OCI-LY3 (cell line): ENCODE measurements around the gene GUCD1.
A peak's percentile ranks its signal among the peaks of the same experiment; 100 is the strongest.
"Not testable (repeated sequence)": the region's sequence is repeated elsewhere in the genome, so short reads cannot be mapped to it uniquely, and the experiment has no call there.

ENCODE experiments used
- H2AFZ ChIP-seq: fragments of 200-600, 300-600 bp; shearing (Covaris generic); 2 replicates; pipeline ENCODE4 v1.6.0; 2014; ENCODE audit warnings: antibody characterized with exemption, low read depth, low read length
- H3K27ac ChIP-seq: fragments of 200-600, 300-600 bp; sonication (generic); 2 replicates; pipeline ENCODE4 v1.5.1; 2014; ENCODE audit warnings: mild to moderate bottlenecking, low read length, moderate library complexity, mixed read lengths
- H3K27me3 ChIP-seq: fragments of 200-600, 300-600 bp; sonication (generic); 2 replicates; pipeline ENCODE4 v1.6.1; 2014; ENCODE audit warnings: low read depth, low read length, mixed read lengths
- H3K36me3 ChIP-seq: fragments of 200-600, 300-600 bp; sonication (generic); replicated peaks from 2 replicates; pipeline ENCODE3; 2014; ENCODE audit warnings: low read depth, low read length, mixed read lengths
- H3K4me1 ChIP-seq: fragments of 300-600, 200-600 bp; sonication (generic); 2 replicates; pipeline ENCODE4 v1.6.1; 2014; ENCODE audit warnings: low read length, mixed read lengths
- H3K4me2 ChIP-seq: fragments of 200-600, 300-600 bp; sonication (generic); 2 replicates; pipeline ENCODE4 v1.6.1; 2014; ENCODE audit warnings: low read length, mixed read lengths
- H3K4me3 ChIP-seq: fragments of 300-600, 200-600 bp; sonication (generic); 2 replicates; pipeline ENCODE4 v1.5.1; 2014; ENCODE audit warnings: antibody characterized with exemption, mild to moderate bottlenecking, low read length, moderate library complexity
- H3K79me2 ChIP-seq: fragments of 300-600, 200-600 bp; shearing (Covaris generic); 2 replicates; pipeline ENCODE4 v1.6.1; 2014; ENCODE audit warnings: mild to moderate bottlenecking, low read length, mixed read lengths
- H3K9ac ChIP-seq: fragments of 300-600, 200-600 bp; shearing (Covaris generic); 2 replicates; pipeline ENCODE4 v1.6.0; 2014; ENCODE audit warnings: mild to moderate bottlenecking, low read length, moderate library complexity
- H3K9me3 ChIP-seq: fragments of 200-600, 300-600 bp; shearing (Covaris generic); 2 replicates; pipeline ENCODE4 v1.6.1; 2014; ENCODE audit warnings: low read length, mixed read lengths; ENCODE audit not compliant: insufficient read depth
- H4K20me1 ChIP-seq: fragments of 200-600, 300-600 bp; sonication (generic); 2 replicates; pipeline ENCODE4 v1.6.1; 2016; ENCODE audit warnings: low read length, mixed read lengths; ENCODE audit not compliant: insufficient read depth
- EZH2phosphoT487 ChIP-seq: fragments of 200-600 bp; shearing (Covaris generic); IDR thresholded peaks from 2 replicates; pipeline ENCODE4 v1.6.1; 2018; ENCODE audit warnings: antibody characterized with exemption, mixed run types, low read depth
- TF ChIP-seq, protein P1 (sequence below): fragments of 200-600, 300-600 bp; sonication (generic); IDR thresholded peaks from 2 replicates; pipeline ENCODE4 v1.5.1; 2014; ENCODE audit warnings: antibody characterized with exemption, low read length, low read depth

Gene GUCD1

GRCh38 chr22:24595228-24595627 lies 40.3 kb upstream of the GUCD1 start:
- Histone ChIP-seq H2AFZ (no peak overlapping the region), H4K20me1 (no peaks in the 10 kb centered on the region), H3K9ac (no peak overlapping the region), H3K79me2 (no peaks in the 10 kb centered on the region), H3K27me3 (no peaks in the 10 kb centered on the region), H3K9me3 (no peaks in the 10 kb centered on the region), H3K4me2 (no peak overlapping the region), H3K4me3 (no peak overlapping the region), H3K27ac (no peak overlapping the region), H3K4me1 (0 out of 2 replicates have a peak, but pooled peaks cover 3% of the 10 kb centered on the region), H3K36me3 (no peaks in the 10 kb centered on the region)
- TF ChIP-seq, protein P1, sequence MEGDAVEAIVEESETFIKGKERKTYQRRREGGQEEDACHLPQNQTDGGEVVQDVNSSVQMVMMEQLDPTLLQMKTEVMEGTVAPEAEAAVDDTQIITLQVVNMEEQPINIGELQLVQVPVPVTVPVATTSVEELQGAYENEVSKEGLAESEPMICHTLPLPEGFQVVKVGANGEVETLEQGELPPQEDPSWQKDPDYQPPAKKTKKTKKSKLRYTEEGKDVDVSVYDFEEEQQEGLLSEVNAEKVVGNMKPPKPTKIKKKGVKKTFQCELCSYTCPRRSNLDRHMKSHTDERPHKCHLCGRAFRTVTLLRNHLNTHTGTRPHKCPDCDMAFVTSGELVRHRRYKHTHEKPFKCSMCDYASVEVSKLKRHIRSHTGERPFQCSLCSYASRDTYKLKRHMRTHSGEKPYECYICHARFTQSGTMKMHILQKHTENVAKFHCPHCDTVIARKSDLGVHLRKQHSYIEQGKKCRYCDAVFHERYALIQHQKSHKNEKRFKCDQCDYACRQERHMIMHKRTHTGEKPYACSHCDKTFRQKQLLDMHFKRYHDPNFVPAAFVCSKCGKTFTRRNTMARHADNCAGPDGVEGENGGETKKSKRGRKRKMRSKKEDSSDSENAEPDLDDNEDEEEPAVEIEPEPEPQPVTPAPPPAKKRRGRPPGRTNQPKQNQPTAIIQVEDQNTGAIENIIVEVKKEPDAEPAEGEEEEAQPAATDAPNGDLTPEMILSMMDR, result no peak
- no peak for TF ChIP-seq EZH2phosphoT487

DNA sequence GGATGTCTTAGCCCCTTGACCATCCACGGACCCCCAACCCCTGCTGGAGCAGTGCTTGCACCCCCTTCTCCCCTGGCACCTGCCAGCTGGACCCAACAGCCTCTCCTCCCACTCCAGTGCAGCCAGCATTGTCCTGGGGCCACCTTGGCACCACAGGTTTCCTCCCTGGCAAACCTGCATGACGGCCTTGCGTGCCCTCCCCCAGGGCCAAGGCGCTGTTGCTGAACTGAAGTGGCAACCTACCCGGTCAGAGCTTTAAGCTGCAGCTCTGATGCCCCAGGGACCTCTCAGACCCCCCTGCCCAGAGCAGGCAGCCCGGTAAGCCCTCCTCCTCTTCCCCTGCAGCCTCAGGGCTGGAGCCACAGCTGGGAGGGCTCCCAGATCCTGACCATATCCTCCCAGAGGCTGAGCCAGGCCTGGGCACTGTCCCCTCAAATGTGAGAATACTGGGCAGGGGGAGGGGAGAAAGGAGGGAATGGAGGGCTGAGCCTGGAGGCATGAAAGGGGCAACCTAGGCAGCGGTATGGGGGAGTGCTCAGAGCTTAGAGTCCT lies 39.7 kb upstream of the GUCD1 start:
- Histone ChIP-seq H3K27me3 (no peaks in the 10 kb centered on the region), H3K4me1 (0 out of 2 replicates have a peak, but pooled peaks cover 3% of the 10 kb centered on the region), H2AFZ (no peak overlapping the region), H4K20me1 (no peaks in the 10 kb centered on the region), H3K9me3 (no peaks in the 10 kb centered on the region), H3K36me3 (no peaks in the 10 kb centered on the region), H3K27ac (no peak overlapping the region), H3K9ac (no peak overlapping the region), H3K4me3 (no peak overlapping the region), H3K4me2 (no peak overlapping the region), H3K79me2 (no peaks in the 10 kb centered on the region)
- TF ChIP-seq EZH2phosphoT487, result no peak
- TF ChIP-seq, protein P1, result no peak

- Histone ChIP-seq H4K20me1 (no peaks in the 10 kb centered on the region), H3K9ac (no peak overlapping the region), H3K79me2 (no peaks in the 10 kb centered on the region), H3K9me3 (no peaks in the 10 kb centered on the region), H3K4me2 (no peak overlapping the region), H3K27ac (no peak overlapping the region), H3K4me1 (0 out of 2 replicates have a peak, but pooled peaks cover 3% of the 10 kb centered on the region), H3K4me3 (no peak overlapping the region), H2AFZ (no peak overlapping the region), H3K27me3 (no peaks in the 10 kb centered on the region), H3K36me3 (no peaks in the 10 kb centered on the region)
- TF ChIP-seq EZH2phosphoT487, result no peak
- TF ChIP-seq, protein P1, result no peak
Measured at GRCh38 chr22:24593836-24594568, 39.1 kb upstream of the GUCD1 start.

- peak overlapping the region; percentile 90 for H3K4me2 ChIP-seq
- H3K79me2 ChIP-seq, H3K27ac ChIP-seq, H3K27me3 ChIP-seq, H3K4me1 ChIP-seq, H3K9me3 ChIP-seq, H4K20me1 ChIP-seq, H3K36me3 ChIP-seq: not testable (repeated sequence)
- H3K9ac ChIP-seq, result peak overlapping the region; percentile 73
- H2AFZ ChIP-seq, result 0 out of 2 replicates have a peak overlapping the region, but pooled peaks have one; percentile 87
- peak overlapping the region; percentile 80 for H3K4me3 ChIP-seq
Measured at GRCh38 chr22:24593559-24593835, 38.6 kb upstream of the GUCD1 start.
